HCT116 (cell line): ENCODE measurements around the gene RPL31. TPM values are rescaled to one million over a fixed set of nuclear protein-coding genes. Genes with fewer than 3 reads are reported as not detected.
A peak's percentile ranks its signal among the peaks of the same experiment; 100 is the strongest.

ENCODE experiments used
- ATAC-seq: fragments of 200-7000 bp; cut with Tn5 transposase; 2 replicates; pipeline ENCODE4 v1.9.1; 2020; ENCODE audit warnings: mild to moderate bottlenecking, moderate library complexity
- BruUV-seq: library from RNA; stranded (reverse); fragments of 400-500 nt; replicated peaks from 2 replicates; lab custom pipeline; 2021; lab: Mats Ljungman, UMichigan
- CTCF ChIA-PET: fragments of 300-600 bp; sonication (Branson Sonifier 250); formaldehyde crosslinking; loops from one replicate; lab custom pipeline; 2021; ENCODE audit warnings: antibody characterized with exemption; lab: Charles Lee
- POLR2A ChIA-PET: fragments of 300-600, 350-600 bp; sonication (Branson Sonifier 250); formaldehyde crosslinking; loops from one replicate; lab custom pipeline; 2021; ENCODE audit warnings: antibody characterized with exemption; lab: Charles Lee
- RAD21 ChIA-PET, 2 experiments: fragments of 300-600 bp; sonication (Branson Sonifier 250); formaldehyde crosslinking; loops; one replicate each; lab custom pipeline; 2023; ENCODE audit warnings: low total read pairs in 2 of 2; ENCODE audit not compliant: uncharacterized antibody in 2 of 2, unreplicated experiment in 2 of 2, low non-redundant PET in 1 of 2; lab: Charles Lee
- DNase-seq: peaks from one replicate; pipeline ENCODE4 v3.0.0-alpha.2; 2010; ENCODE audit warnings: low read depth, low spot score
- H2AFZ ChIP-seq: fragments of 200-600 bp; shearing (Covaris generic), sonication (generic); 2 replicates; pipeline ENCODE4 v1.6.1; 2017; ENCODE audit warnings: low read depth, mixed run types, mixed read lengths, antibody characterized with exemption, low read length; ENCODE audit not compliant: poor library complexity, severe bottlenecking
- H3K27ac ChIP-seq: 2 replicates; pipeline ENCODE4 v1.5.1; 2012; ENCODE audit warnings: low read depth, low read length
- H3K27me3 ChIP-seq: fragments of 200-600 bp; sonication (generic); 2 replicates; pipeline ENCODE4 v1.6.1; 2016; ENCODE audit warnings: mixed run types, low read length, mixed read lengths; ENCODE audit not compliant: insufficient read depth
- H3K36me3 ChIP-seq, 2 experiments: fragments of 200-500 bp in 1 of 2; fragments of 200-600 bp in 1 of 2; sonication (Bioruptor generic) in 1 of 2; sonication (generic) in 1 of 2; 2 replicates each; pipeline versions ENCODE4 v1.5.1 to v1.6.1; 2014 to 2016; ENCODE audit warnings: low read length in 2 of 2, inconsistent platforms in 1 of 2, mixed read lengths in 1 of 2, mixed run types in 1 of 2; ENCODE audit not compliant: insufficient read depth in 2 of 2, control insufficient read depth in 1 of 2
- H3K4me1 ChIP-seq, 2 experiments: fragments of 200-600 bp in 1 of 2; sonication (generic) in 1 of 2; 2 replicates each; pipeline versions ENCODE4 v1.5.1 to v1.6.1; 2012 to 2017; ENCODE audit warnings: low read length in 2 of 2, inconsistent platforms in 1 of 2, mild to moderate bottlenecking in 1 of 2, mixed read lengths in 1 of 2, mixed run types in 1 of 2, moderate library complexity in 1 of 2; ENCODE audit not compliant: insufficient read depth in 2 of 2, control insufficient read depth in 1 of 2
- H3K4me2 ChIP-seq: fragments of 200-600 bp; sonication (generic); 2 replicates; pipeline ENCODE4 v1.6.1; 2017; ENCODE audit warnings: mixed run types, low read length, mixed read lengths
- H3K4me3 ChIP-seq, 2 experiments: fragments of 200-600 bp in 1 of 2; sonication (generic) in 1 of 2; replicated peaks in 1 of 2; 2 replicates each; pipeline ENCODE4 v1.5.1; 2011 to 2016; ENCODE audit warnings: low read length in 2 of 2, control low read depth in 1 of 2, low read depth in 1 of 2, mild to moderate bottlenecking in 1 of 2, mixed read lengths in 1 of 2, mixed run types in 1 of 2
- H3K79me2 ChIP-seq: fragments of 200-600 bp; sonication (generic); 2 replicates; pipeline ENCODE4 v1.6.1; 2017; ENCODE audit warnings: mild to moderate bottlenecking, mixed run types, low read length, moderate library complexity, mixed read lengths; ENCODE audit not compliant: insufficient read depth
- H3K9ac ChIP-seq: fragments of 200-600 bp; sonication (generic); 2 replicates; pipeline ENCODE4 v1.6.1; 2016; ENCODE audit warnings: low read length, mixed read lengths
- H3K9me2 ChIP-seq: fragments of 200-600 bp; sonication (generic), shearing (Covaris generic); 2 replicates; pipeline ENCODE4 v1.6.1; 2017; ENCODE audit warnings: mixed run types, mild to moderate bottlenecking, moderate library complexity; ENCODE audit not compliant: insufficient read depth
- H3K9me3 ChIP-seq, 2 experiments: fragments of 200-500 bp in 1 of 2; fragments of 200-600 bp in 1 of 2; sonication (Bioruptor generic) in 1 of 2; sonication (generic) in 1 of 2; 2 replicates each; pipeline ENCODE4 v1.6.1; 2014 to 2017; ENCODE audit warnings: low read length in 2 of 2, mixed read lengths in 2 of 2, inconsistent platforms in 1 of 2, low read depth in 1 of 2, mild to moderate bottlenecking in 1 of 2, mixed run types in 1 of 2, moderate library complexity in 1 of 2; ENCODE audit not compliant: control insufficient read depth in 1 of 2, insufficient read depth in 1 of 2
- H4K20me1 ChIP-seq: fragments of 200-600 bp; sonication (generic), shearing (Covaris generic); 2 replicates; pipeline ENCODE4 v1.6.1; 2017; ENCODE audit warnings: mixed run types, mild to moderate bottlenecking, moderate library complexity; ENCODE audit not compliant: insufficient read depth
- ATF3 ChIP-seq: IDR thresholded peaks from 2 replicates; pipeline ENCODE4 v1.6.1; 2012
- ELF1 ChIP-seq: IDR thresholded peaks from 2 replicates; pipeline ENCODE4 v1.6.1; 2012; ENCODE audit warnings: low read depth, borderline replicate concordance
- EZH2phosphoT487 ChIP-seq: fragments of 200-600 bp; IDR thresholded peaks from 2 replicates; pipeline ENCODE4 v1.6.1; 2018; ENCODE audit warnings: antibody characterized with exemption, borderline replicate concordance
- MAX ChIP-seq: IDR thresholded peaks from 2 replicates; pipeline ENCODE4 v1.6.1; 2012
- POLR2A ChIP-seq: IDR thresholded peaks from 2 replicates; pipeline ENCODE4 v1.7.0; 2011; ENCODE audit warnings: borderline replicate concordance; ENCODE audit not compliant: insufficient read depth, insufficient read length; ENCODE audit errors: extremely low read depth
- RAD21 ChIP-seq: IDR thresholded peaks from 2 replicates; pipeline ENCODE4 v1.6.1; 2012; ENCODE audit warnings: low read depth, mild to moderate bottlenecking
- REST ChIP-seq: IDR thresholded peaks from 2 replicates; pipeline ENCODE4 v1.6.1; 2012; ENCODE audit warnings: low read depth
- TCF7L2 ChIP-seq: IDR thresholded peaks from 2 replicates; pipeline ENCODE4 v1.7.0; 2011; ENCODE audit warnings: borderline replicate concordance, inconsistent platforms; ENCODE audit not compliant: insufficient read depth, insufficient read length; ENCODE audit errors: extremely low read depth
- YY1 ChIP-seq: IDR thresholded peaks from 2 replicates; pipeline ENCODE4 v1.6.1; 2011; ENCODE audit warnings: low read length, low read depth, moderate library complexity, mild to moderate bottlenecking; ENCODE audit not compliant: insufficient replicate concordance; ENCODE audit errors: extremely low read depth
- intact Hi-C: fragments of 100-400 bp; cut with micrococcal nuclease; formaldehyde crosslinking; loops from 2 replicates; pipeline ENCODE4 v1.10.0; 2022
- total RNA-seq: library from RNA; stranded (reverse); gene quantifications from one replicate; pipeline ENCODE4 v1.2.1, GENCODE V29; 2021; ENCODE audit not compliant: unreplicated experiment

RPL31 gene
- total RNA-seq, 1 experiment from 2014 or later: 1,340 TPM

- Histone ChIP-seq H3K9me2 (no peaks in the 10 kb centered on the region), H4K20me1 (no peaks in the 10 kb centered on the region), H3K9me3 (no peaks in the 10 kb centered on the region), H3K27ac (no peak overlapping the region)
- TF ChIP-seq RAD21 (peak; percentile 25; the same call in 1 of the 2 replicates), MAX (no peak)
- TF ChIP-seq, all 23 proteins: peak for 1
- H3K79me2 ChIP-seq: no peaks in the 10 kb centered on the region
- H3K4me1 ChIP-seq: no peaks in the 10 kb centered on the region
- no peaks in the 10 kb centered on the region for H3K27me3 ChIP-seq
- ChIA-PET CTCF (no interaction called here), POLR2A (no interaction called here), RAD21 (no interaction called here)
- H3K4me2 ChIP-seq: no peak overlapping the region
- no peak overlapping the region for H3K9ac ChIP-seq
- peaks cover 18 to 30% of the 10 kb centered on the region in 2 experiments for H3K36me3 ChIP-seq
- BruUV-seq: no TSS peak
- no peak overlapping the region for H3K4me3 ChIP-seq
- H2AFZ ChIP-seq: no peak overlapping the region
- ATAC-seq: 0 out of 2 replicates have a peak, but pooled peaks have one; percentile 39
- no peak for DNase-seq
- intact Hi-C loops: no loop called here
These were observed 28.9 kb downstream of the RPL31 start for GRCh38 chr2:101030866-101031554.

DNA sequence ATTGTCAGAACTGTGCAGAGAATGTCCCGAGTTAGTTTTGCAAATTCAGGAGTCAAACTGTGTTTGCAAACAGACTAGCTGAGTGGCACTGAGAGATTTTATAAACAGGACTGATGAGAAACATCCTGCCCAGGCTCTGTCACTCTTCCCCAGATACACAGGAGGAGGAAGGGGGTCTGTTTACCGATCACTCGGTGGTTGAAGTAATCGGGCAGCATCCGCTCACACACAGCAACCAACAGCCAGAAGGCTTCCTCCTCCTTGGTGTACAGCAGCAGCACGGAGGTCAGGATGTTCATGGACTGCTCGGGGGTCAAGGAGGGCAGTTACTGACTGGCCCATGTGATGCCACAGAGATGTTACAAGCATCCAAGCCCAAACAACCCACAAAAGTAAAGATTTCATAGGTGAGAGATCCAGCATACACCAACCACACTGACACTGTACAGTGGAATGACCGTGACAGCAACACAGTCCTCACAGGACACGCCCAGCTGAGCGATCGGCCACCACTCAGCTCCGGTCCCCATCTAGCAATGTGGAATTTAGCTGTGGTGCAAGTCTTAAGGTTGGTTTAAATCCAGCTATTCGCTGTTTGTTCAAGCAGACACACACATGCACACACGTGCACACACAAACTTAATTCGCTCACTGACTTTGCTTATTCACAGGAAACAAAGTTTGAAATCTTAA lies 30.1 kb downstream of the RPL31 start:
- Histone ChIP-seq H3K36me3 (peaks cover 17 to 29% of the 10 kb centered on the region in 2 experiments), H3K4me3 (no peak overlapping the region), H3K9me2 (no peaks in the 10 kb centered on the region), H3K4me2 (no peak overlapping the region), H3K79me2 (no peaks in the 10 kb centered on the region), H3K4me1 (no peaks in the 10 kb centered on the region), H3K27me3 (no peaks in the 10 kb centered on the region), H4K20me1 (no peaks in the 10 kb centered on the region), H3K9me3 (no peaks in the 10 kb centered on the region), H3K9ac (no peak overlapping the region), H3K27ac (no peak overlapping the region), H2AFZ (no peak overlapping the region)
- no peak for DNase-seq
- TF ChIP-seq EZH2phosphoT487 (no peak), REST (no peak), TCF7L2 (no peak), YY1 (no peak), POLR2A (no peak), ELF1 (no peak), ATF3 (no peak)
- BruUV-seq: no TSS peak
- intact Hi-C loops: no loop called here
- ChIA-PET POLR2A (no interaction called here), CTCF (interaction anchor here (1.0 kb wide), 1 partner anchor 173 kb away, joined by 3 read pairs; no protein-coding TSS in a partner anchor), RAD21 (no interaction called here)
- no peak for ATAC-seq
